ENCODE results near the gene FNDC11. TPM values are rescaled to one million over a fixed set of nuclear protein-coding genes. Genes with fewer than 3 reads are reported as not detected.
"Not testable (repeated sequence)": the region's sequence is repeated elsewhere in the genome, so short reads cannot be mapped to it uniquely, and the experiment has no call there.

Gene FNDC11
- total RNA-seq, 1 experiment from 2014 or later, result 1.8 TPM

- DNase-seq (ENCODE audit: low read depth), result no peak
Observed at GRCh38 chr20:63566395-63567135, 12.6 kb downstream of the FNDC11 start.

DNA sequence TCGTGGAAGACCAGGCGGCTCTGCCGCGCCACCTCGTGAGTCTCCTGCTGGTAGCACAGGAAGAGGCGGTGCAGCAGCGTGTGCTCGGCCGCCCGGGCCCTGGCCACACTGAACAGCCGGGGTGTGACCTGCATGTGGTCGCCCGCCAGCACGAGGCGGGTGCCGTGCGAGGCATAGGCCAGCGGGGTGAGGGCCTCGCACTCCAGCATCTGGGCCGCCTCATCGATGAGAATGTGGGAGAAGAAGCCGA lies 13.1 kb downstream of the FNDC11 start:
- no peak for DNase-seq (ENCODE audit: low read depth)

- peak; percentile 54 for DNase-seq (ENCODE audit: low read depth)
Observed at GRCh38 chr20:63567386-63568169, 13.6 kb downstream of the FNDC11 start.

- no peak for DNase-seq (ENCODE audit: low read depth)
Observed at GRCh38 chr20:63568170-63568981, 14.4 kb downstream of the FNDC11 start.

- DNase-seq (ENCODE audit: low read depth), result no peak
Observed at GRCh38 chr20:63568986-63569949, 15.3 kb downstream of the FNDC11 start.

- no peak for DNase-seq (ENCODE audit: low read depth)
Observed at GRCh38 chr20:63570281-63571086, 16.5 kb downstream of the FNDC11 start.

DNA sequence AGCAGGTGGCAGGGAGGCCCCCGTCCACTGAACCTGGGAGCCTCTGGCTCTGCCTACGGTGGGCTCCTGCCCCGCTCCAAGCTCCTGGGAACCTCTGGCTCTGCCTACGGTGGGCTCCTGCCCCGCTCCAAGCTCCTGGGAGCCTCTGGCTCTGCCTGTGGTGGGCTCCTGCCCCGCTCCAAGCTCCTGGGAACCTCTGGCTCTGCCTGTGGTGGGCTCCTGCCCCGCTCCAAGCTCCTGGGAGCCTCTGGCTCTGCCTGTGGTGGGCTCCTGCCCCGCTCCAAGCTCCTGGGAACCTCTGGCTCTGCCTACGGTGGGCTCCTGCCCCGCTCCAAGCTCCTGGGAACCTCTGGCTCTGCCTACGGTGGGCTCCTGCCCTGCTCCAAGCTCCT lies 17.1 kb downstream of the FNDC11 start:
- DNase-seq (ENCODE audit: low read depth), result not testable (repeated sequence)

DNA sequence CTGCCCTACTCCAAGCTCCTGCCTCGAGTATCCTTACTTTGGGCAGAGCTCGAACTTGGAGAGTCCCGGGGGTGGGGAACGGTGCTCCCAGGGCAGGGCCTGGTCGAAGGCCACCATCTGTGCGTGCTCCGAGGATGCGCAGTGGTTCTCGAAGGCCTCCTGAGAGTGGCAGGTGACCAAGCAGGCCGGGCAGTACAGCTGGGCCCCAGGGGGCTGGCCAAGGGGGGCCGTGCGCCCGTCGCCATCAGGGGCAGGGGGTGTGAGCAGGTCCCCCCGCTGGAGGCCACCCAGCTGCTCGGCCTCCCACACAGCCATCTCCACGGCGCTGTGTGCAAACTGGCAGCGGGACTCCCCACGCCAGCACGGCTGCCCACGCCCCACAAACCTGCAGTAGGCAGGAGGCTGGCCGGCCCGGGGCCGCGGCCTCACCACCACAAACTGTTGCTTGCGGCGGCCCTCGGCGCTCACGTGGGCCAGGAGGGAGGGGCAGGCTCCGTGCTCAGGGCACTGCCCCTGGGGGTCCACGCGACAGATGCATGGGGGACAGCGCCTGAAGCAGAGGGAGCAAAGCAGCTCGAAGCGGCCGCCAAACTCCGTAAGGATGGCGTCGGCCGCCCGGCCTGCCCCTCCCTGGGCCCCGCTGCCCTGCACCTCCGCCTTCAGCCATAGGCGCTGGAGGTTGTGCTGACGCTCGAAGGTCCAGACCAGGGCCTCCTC lies 18.3 kb downstream of the FNDC11 start:
- DNase-seq (ENCODE audit: low read depth), result no peak

DNA sequence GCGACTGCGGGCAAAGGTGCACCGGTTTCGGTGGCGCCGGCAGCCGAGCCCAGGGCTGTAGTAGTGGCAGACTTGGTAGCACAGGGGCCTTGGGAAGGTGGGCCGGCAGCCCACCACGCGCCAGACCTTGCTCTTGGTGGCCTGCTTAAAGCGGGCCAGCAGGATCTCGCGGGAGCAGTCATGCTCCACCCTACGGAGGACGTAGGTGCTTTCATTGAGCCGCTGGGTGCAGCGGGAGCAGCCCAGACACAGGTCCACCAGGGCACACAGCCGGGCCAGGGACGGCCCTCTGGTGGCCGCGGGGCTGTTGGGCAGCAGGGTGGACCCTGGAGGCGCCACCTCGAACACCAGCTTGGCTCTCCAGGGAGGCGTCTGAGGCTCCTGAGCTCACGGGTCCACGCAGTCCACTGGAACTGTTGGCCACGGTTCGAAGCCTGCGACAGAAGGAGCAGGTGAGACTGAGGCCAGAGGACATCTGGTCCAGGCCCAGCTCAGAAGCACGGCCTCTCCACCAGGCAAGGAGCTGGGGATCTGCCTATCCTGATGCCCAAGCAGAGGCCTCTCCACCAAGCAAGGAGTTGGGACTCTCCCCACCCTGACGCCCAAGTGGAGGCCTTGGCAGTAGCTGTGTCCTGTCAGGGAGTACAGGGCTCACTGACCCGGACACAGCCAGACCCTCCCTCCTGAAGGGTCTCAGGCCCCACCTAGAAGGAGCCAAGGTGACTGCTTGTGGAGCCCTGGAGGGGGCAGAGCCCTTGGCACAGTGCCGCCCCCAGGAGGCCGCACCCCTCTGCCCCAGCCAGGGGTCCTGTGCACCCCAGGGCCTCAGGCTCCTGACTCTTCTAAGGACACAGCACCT lies 19.1 kb downstream of the FNDC11 start:
- DNase-seq (ENCODE audit: low read depth), result no peak

GRCh38 chr20:63573647-63574131 lies 19.7 kb downstream of the FNDC11 start:
- DNase-seq (ENCODE audit: low read depth), result no peak

DNA sequence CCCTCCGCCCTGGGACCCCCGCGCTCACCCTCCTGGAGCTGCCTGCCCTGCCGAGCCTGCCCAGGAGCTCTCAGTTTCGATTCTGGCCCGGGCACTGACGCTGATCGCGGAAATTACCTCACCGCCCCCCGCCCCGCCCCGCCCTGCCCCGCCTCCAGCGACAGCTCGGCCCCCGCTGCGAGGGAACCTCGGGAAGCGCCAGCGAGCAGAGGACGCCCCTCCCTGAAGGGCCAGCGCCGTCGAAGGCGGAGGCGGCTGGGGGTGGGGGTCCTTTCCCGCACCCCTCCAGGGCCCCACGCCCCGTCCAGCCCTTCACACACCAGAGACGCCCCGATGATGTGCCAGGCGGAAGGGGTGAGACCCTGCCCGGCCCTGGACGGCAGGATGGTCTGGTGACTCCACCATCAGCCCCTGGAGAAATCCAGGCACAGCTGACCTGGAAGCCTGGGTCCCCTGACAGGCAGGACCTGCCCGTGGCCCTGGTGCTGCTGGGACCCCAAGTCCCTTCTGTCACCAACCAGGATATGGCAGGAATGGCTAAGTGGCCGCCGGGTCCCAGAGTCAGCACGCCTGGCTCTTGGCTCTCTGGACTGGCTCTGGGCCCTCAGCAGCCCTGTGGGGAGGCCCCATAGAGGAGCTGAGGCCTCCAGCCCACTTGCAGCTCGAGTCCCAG lies 20.3 kb downstream of the FNDC11 start, which contains the start of gene HELZ2:
Gene HELZ2 (minus strand): TSS at position 84 of the 673 bp plus-strand sequence. CDS start 1,854 bp downstream, outside the sequence.
- DNase-seq (ENCODE audit: low read depth), result peak; percentile 79

GRCh38 chr20:63574829-63575743 lies 21.1 kb downstream of the FNDC11 start:
- DNase-seq (ENCODE audit: low read depth), result no peak

GRCh38 chr20:63576311-63576710 lies 22.4 kb downstream of the FNDC11 start:
- no peak for DNase-seq (ENCODE audit: low read depth)

DNA sequence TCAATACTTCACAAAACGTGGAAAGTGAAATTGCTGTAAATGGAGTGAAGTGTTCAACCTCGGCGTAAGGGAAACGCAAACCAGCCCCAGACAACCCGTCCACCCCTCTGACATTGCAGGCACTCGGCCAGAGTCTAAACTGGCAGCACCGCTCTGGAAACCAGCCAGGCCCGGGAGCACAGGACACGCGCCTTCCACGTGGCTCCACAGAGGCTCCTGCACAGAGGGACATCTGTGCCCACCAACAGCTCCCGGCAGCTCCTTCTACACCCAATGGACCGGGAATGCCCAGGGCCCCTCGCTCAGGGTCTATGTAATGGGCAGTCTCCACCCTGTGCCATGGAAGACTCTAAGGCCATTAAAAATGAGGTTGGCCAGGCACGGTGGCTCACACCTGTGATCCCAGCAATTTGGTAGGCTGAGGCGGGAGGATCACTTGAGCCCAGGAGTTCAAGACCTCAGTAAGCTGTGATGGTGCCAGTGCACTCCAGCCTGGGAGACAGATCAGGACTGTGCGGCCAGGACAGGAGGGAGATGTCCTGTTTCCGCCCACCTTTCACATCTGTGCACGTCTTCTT lies 23.4 kb downstream of the FNDC11 start:
- peak; percentile 64 for DNase-seq (ENCODE audit: low read depth)

GRCh38 chr20:63578224-63579016 lies 24.5 kb downstream of the FNDC11 start:
- DNase-seq (ENCODE audit: low read depth), result no peak
